Breast epithelium (tissue), 3 donors: ENCODE measurements around the gene IQGAP3.

Experiments used
- CTCF ChIP-seq, 3 donors: fragments of 450-650 bp; IDR thresholded peaks; one replicate each; pipeline ENCODE4 v1.5.1; 2016 to 2017; ENCODE audit warnings: antibody characterized with exemption in 3 of 3, mild to moderate bottlenecking in 3 of 3, moderate library complexity in 3 of 3
- POLR2A ChIP-seq: fragments of 450-650 bp; IDR thresholded peaks from one replicate; pipeline ENCODE4 v1.6.1; 2016; ENCODE audit warnings: antibody characterized with exemption, mild to moderate bottlenecking, moderate library complexity
- POLR2AphosphoS5 ChIP-seq, 3 donors: sonication (generic); formaldehyde crosslinking; IDR thresholded peaks; one replicate each; pipeline ENCODE4 v1.6.1; 2017; ENCODE audit warnings: antibody characterized with exemption in 3 of 3

- TF ChIP-seq CTCF (IDR thresholded peaks at IDR 0.05) (no peak), POLR2AphosphoS5 (IDR thresholded peaks at IDR 0.05) (no peak), POLR2A (no peak)
Measured at GRCh38 chr1:156596426-156596825, 24.1 kb upstream of the IQGAP3 start.
